COLO668 (cell line): ENCODE measurements around the gene NUP98.
"Not testable (repeated sequence)": the region's sequence is repeated elsewhere in the genome, so short reads cannot be mapped to it uniquely, and the experiment has no call there.

Experiments used
- DNase-seq: peaks from one replicate; lab custom pipeline; 2025; ENCODE audit not compliant: unreplicated experiment; lab: John Stamatoyannopoulos, UW

The NUP98 gene

DNA sequence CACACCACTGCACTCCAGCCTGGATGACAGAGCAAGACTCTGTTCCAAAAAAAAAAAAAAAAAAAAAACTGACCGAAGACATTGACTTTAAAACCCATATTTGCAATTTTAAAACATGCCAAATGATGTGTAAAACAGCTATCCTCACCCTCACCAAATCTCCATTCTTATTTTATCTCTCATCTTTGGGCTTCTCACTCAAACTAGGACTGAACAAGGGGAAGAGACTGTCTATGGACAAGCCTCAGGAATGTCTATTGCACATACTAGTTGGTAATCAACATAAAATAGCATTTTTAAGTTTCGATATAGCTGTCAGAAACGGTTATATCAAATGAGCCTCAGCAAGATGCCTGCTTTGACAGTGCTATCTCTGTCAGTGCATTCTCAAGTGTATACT is 118.3 kb downstream of the NUP98 start:
- DNase-seq: no peak

DNA sequence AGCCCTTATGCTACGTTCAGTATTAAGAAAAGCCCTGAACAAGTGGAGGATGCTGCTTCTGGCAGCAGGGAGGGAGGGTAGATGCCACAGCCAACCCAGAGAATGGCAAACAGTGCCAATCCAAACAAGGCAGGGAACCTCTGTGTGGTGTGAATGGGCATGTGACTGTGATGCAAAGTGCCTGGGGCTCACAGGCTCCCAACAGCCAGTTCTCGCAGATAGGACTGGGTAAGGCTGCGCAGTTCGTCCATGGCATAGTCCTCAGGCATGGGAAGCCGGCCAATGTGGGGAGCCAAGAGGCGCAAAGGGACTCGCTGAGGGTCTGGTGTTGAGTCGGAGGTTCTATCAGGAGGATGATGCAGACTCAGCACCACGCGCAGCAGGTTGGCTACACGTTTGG is 121.4 kb downstream of the NUP98 start:
- DNase-seq: no peak

DNA sequence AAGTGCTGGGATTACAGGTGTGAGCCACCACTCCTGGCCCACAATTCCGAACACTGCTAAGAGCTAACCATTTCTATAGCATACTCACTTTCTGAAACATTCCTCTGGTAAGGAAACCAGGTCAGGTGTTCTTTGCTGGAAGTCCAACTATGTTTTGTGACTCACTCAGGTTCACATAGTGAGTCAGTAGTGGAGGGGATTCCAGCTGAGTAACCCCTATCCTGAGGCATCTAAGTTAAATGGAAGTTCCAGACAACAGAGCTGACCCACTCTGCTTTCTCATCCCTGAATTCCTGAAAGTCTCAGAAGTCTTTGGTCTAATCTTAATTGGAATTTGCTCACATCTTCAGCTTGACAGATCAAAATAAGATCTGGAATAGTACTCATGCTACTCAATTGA is 123.2 kb downstream of the NUP98 start:
- DNase-seq: no peak

DNA sequence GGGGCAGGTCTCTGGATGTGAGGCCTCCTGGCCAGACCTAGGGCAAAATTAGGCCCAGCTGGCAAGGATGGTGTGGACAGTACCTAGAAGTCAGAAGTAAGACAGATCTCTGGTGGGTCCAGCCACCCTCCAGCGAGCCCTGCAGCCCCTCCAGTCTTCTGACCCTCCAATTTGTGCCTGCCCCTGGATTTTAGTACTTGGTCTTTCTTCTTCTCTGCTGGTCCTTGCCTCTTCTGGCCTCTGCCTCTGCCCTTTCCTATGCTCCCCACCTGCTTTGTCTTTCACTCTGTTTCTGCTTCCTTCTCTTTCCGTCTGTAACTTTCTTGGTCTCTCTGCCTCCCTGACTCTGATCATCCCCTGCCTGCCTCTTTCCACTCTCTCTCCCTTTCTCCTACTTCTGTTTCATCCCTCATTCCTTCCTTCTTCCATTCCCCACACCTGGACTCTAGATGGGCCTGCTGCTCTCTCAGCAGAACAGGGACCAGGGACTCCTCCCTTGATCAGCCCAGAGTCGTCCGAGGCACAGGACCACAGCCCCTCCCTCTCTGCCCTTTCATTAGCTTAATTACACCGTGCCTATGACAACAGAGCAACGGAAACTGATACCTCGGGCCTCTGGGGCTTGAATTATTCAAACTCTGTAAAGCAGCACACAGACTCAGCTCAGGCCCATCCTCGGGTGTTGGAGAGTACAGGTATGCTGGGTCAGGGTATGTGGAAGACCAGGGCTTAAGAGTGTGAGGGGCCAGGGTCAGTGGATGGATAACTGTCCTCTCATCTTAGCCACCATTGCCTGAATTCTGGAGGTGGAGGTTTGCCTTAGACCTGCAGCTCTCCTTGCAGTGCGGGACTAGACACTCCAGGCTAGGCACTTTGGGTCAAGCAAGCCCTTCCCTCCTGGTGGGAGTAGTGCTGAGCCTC is 125.8 kb downstream of the NUP98 start, which contains the start of gene CHRNA10:
Gene CHRNA10 (minus strand): TSS at position 51 of the 921 bp plus-strand sequence. CDS start 72 bp downstream, outside the sequence.
- no peak for DNase-seq

GRCh38 chr11:3669742-3670183 is 127.6 kb downstream of the NUP98 start:
- DNase-seq: no peak

GRCh38 chr11:3669128-3669527 is 128.2 kb downstream of the NUP98 start:
- DNase-seq: no peak

- no peak for DNase-seq
These were observed 130.0 kb downstream of the NUP98 start for GRCh38 chr11:3667149-3668035.

- DNase-seq: no peak
These were observed 131.3 kb downstream of the NUP98 start for GRCh38 chr11:3666023-3666530.

DNA sequence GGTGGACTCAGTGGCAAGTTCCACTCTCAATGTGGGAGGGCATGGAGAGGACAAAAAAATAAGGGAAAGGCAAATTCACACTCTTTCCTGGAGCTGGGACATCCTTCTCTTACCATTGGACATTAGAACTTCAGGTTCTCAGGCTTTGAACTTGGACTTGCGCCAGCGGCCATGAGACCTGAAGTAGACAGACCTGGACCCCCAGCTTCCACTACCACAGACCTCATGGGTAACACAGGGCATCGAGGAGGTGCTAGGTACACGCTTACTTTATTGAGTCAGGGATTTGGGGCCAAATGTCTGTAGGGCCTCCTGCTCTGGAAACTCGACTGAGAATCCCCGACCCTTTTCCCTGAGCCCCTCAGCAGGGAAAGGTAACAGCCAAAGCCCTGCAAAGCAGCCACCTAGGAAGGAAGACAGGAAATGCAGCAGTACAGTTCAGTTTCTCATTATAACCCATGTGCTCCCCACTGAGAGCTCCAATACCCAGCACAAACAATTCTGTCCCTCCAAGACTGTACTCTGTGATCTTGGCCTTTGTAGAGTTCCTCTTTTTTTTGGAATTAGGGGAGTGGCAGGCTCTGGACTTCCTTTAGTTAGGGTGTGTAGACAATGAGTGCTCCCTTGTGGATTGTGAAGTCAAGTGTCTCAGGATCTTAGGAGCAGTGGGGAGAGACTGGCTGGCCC is 131.9 kb downstream of the NUP98 start:
- no peak for DNase-seq

DNA sequence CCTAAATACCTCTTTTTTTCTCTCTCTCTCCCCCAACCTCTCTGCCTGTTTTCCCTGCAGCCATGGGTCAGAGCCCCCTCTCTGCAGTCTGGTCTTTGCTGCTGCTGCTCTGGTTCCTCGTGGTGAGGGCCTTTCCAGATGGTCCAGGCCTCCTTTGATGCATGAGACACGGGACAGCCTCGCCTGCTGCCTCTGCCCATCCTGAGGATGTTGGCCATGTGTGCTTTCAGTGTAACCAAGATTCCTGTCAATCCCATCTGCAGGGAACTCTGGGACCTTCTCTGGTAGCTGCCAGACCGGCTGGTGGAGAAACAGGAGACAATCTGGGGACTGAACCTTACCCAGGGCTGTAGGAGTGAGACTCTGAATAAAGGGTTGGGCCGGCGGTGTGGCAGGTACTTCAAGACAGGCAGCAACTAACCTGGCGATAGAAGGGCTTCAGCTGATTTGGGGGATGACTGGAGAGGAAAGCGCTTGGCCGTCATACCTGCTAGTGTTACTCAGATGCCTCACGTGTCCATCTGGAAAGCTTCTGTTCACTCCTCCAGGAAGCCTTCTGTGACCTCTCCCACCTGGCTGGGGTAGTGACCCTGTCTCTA is 133.2 kb downstream of the NUP98 start:
- DNase-seq: no peak

- DNase-seq: no peak
These were observed 134.5 kb downstream of the NUP98 start for GRCh38 chr11:3662856-3663255.

DNA sequence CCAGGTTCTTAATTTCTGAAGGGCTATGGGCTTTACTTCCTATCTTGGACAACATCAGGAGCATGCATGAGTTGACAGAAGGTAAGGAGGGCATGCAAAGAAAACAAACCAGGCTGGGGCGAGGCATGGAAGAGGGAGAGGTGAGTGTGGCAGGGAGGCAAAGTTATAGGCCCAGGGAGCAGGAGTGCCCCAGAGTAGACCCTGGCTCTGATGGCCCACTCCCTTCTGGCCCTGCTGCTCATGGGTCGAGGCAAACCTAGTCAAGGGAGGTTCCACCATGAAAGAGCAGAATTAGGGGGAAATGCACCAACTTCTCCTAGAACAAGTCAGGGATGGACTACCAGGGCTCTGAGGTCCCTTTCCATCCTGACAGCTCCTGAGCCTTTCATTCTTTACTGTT is 136.4 kb downstream of the NUP98 start:
- DNase-seq: no peak

DNA sequence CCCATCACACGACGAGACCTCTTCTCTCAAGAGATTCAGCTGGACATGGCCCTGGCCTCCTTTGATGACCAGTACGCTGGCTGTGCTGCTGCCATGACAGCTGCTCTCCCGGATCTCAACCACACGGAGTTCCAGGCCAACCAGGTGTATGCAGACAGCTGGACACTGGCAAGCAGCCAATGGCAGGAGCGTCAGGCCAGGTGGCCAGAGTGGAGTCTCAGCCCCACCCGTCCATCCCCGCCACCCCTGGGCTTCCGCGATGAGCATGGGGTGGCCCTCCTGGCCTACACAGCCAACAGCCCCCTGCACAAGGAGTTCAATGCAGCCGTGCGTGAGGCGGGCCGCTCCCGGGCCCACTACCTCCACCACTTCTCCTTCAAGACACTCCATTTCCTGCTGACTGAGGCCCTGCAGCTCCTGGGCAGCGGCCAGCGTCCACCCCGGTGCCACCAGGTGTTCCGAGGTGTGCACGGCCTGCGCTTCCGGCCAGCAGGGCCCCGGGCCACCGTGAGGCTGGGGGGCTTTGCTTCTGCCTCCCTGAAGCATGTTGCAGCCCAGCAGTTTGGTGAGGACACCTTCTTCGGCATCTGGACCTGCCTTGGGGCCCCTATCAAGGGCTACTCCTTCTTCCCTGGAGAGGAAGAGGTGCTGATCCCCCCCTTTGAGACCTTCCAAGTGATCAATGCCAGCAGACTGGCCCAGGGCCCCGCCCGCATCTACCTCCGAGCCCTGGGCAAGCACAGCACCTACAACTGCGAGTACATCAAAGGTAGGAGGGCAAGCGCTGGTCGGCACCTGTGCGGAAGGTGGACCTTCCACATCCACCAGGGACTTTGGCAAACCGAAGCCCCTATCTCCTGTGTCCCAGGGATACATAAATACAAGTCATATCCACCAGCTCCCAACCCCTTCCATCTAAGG is 137.5 kb downstream of the NUP98 start:
- peak; percentile 37 for DNase-seq

GRCh38 chr11:3658252-3658651 is 139.1 kb downstream of the NUP98 start:
- DNase-seq: no peak

DNA sequence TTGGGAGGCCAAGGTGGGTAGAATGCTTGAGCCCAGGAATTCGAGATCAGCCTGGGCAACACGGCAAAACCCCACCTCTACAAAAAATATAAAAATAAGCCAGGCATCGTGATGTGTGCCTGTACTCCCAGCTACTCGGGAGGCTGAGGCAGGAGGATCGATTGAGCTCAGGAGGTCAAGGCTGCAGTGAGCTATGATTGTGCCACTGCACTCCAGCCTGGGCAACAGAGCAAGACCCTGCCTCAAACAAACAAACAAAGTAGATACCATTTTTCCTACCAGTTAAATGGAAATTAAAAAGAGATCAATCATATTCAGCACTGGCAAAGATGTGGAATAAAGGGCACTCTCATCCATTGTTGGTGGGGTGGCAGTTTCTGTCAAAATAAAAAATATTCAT is 140.0 kb downstream of the NUP98 start:
- not testable (repeated sequence) for DNase-seq

DNA sequence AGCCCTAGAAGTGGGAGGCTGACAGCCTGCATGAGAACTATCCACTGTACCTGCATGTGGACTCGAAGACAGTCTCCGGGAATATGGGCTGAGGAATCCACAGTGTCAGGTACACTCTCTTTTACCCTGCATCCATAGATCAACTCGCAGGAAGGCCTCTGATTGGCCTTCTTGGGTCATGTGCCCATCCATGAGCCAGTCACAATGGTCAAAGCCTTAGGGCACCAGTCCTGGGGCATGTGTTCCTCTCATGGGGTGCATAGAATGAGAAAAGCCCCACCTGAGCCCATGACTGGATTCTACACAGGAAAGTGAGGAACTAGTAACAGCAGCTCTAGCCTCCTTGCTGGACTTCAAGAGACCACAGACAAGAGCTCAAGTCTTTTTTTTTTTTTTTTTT is 141.8 kb downstream of the NUP98 start:
- DNase-seq: no peak

- not testable (repeated sequence) for DNase-seq
These were observed 144.8 kb downstream of the NUP98 start for GRCh38 chr11:3652514-3652913.

GRCh38 chr11:3649374-3649773 is 148.0 kb downstream of the NUP98 start:
- not testable (repeated sequence) for DNase-seq

DNA sequence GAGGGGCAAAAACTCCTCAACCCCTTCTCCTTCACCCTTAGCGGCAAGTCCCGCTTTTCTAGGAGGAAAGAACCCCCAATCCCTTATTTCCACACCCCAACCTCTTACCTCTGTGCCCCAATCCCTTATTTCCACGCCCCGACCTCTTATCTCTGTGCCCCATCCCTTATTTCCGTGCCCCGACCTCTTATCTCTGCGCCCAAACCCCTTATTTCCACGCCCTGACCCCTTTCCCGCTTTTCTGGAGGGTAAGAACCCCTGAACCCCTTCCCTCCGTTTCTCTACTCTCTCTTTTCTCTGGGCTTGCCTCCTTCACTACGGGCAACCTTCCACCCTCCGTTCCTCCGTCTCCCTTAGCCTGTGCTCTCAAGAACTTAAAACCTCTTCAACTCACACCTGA is 148.5 kb downstream of the NUP98 start:
- DNase-seq: not testable (repeated sequence)
